Pons (tissue), 1 donor: ENCODE results near the gene KLHL35.
"Not testable (repeated sequence)": the region's sequence is repeated elsewhere in the genome, so short reads cannot be mapped to it uniquely, and the experiment has no call there.

Source experiments
- DNase-seq: peaks from one replicate; pipeline ENCODE4 v3.0.0-alpha.2; 2016; ENCODE audit warnings: low spot score

The KLHL35 gene

DNA sequence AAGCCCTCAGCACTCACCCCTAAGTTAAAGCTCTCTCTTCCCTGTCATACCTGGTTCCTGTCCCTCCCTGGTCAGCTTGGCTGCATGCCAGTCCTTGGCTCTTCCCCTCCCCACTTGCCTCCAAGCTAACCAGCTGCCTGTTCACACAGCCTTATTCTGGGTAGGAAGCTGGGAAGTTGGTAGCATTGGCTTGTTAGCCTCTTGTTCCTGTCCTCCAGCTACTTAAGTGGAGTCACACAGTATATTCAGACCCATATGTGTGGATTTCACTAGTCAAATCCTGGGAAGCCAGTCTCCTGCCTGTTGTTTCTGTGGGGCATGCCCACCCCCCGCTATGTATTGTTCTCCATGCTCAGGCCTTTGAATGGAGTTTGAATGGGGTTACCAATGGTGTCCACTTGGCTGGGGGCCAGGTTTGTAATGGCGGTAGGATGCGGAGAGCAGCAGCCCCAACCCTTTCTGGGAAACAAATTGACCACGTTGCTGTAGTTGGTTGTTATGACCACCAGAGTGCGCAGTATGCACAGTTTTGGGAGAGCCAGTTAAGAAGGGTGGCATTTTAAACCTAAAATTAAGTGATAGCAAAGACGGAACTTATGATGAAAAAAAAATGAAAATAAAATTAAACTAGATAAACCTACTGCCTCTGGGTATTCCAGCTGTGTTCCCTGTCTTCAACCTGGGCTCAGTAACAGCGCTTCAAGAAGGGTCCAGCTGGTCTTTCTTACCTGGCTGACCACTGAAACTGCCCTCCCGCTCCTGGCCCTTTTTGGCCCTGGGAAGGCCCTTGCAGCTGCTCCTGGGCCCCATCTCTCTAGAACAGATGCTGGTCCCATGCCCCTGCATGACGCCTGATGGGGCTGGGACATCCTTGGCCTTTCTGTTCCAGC is 44.4 kb downstream of the KLHL35 start:
- peak; percentile 82 for DNase-seq

DNA sequence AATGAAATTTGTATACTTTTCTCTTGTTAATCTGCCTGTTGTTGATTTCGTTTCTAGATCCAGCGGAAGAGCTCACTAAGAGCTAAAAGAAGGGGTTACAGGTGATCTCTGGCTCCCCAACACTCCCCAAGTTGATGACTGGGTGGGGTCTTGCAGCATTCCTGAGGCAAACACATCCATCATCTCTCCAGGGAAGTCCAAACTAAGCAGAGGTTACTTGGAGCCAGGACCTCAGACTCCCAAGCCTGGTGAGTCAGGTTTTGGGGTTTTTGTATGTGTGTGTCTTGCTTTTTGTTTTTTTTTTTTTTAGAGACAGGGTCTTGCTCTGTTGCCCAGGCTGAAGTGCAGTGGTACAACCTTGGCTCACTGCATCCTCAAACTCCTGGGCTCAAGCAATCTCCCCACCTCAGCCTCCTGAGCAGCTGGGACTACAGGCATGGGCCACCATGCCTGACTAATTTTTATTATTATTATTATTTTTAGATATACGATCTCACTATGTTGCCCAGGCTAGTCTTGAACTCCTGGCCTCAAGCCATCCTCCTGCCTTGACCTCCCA is 45.2 kb downstream of the KLHL35 start:
- DNase-seq = no peak

DNA sequence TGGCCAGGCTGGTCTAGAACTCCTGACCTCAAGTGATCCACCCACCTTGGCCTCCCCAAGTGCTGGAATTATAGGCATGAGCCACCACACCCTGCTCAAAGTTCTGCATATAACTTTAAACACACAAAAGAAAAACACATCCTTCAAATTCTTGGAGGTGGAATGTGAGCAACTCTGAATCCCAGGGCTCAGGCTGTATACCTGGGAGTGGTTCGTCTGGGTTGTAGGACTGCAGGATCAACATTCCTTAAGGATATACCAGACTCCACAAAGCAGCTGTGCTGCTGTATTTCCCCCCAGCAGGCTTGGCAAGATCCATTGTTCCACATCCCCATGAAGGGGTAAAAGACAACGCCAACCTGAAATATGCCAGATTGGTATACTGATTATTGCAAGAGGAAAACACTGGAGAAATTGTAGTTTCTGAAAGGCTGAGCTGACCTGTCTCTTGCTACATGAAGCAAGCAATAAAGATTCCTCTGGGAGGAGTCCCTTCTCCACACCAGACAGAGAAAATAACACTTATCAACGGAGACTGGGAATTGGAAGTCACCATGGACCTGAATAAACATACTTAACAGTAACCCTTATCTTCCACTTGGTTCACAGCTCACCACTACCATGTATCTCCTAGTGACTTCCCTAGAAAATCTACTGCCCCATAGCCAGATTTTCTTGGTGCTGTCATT is 45.9 kb downstream of the KLHL35 start:
- no peak for DNase-seq

DNA sequence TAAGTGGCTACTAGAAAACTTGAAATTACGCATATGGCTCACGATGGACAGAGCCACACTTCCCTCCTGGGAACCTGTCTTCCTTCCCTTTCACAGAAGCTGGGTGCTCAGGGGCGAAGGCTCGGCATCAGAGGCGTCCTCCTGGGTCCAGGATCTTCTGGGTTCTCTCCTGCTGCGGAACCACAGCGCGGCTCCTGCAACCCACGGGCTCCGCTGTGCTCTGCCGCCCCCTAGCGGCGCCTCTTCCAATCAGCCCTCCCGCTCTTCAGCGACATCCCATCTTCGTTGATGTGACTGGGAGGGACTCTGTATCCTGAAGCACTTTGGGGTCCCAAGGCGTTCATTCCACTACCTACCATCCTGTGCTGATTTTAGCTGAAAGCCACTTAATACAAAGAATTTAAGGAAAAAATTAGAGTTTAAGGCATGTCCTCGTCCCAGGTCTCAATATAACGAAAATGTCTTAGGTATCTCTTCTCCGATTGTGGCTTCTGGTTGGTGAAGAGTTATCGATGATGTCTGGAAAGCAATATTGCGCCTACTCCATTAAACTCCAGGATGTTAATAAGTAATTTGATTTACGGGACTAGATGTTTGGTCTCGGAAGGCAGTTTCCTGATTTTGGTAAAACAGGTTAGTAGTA is 48.4 kb downstream of the KLHL35 start:
- peak; percentile 74 for DNase-seq

DNA sequence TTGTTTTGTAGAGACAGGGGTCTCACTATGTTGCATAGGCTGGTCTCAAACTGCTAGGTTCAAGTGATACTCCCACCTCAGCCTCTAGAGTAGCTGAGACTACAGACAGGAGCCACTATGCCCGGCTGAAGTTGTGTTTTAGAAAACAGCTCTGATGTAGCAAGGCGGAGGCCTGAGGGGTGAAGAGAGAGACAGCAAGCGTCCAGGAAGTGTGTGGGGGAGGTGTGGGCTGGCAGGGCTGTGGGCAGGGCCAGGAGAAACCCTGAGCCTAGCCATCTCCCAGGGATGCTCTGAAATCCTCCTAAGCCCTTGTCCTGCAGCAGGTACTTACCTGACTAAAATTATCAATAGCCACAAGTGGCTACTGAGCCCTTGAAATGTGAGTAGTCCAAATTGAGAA is 49.8 kb downstream of the KLHL35 start:
- DNase-seq = no peak

DNA sequence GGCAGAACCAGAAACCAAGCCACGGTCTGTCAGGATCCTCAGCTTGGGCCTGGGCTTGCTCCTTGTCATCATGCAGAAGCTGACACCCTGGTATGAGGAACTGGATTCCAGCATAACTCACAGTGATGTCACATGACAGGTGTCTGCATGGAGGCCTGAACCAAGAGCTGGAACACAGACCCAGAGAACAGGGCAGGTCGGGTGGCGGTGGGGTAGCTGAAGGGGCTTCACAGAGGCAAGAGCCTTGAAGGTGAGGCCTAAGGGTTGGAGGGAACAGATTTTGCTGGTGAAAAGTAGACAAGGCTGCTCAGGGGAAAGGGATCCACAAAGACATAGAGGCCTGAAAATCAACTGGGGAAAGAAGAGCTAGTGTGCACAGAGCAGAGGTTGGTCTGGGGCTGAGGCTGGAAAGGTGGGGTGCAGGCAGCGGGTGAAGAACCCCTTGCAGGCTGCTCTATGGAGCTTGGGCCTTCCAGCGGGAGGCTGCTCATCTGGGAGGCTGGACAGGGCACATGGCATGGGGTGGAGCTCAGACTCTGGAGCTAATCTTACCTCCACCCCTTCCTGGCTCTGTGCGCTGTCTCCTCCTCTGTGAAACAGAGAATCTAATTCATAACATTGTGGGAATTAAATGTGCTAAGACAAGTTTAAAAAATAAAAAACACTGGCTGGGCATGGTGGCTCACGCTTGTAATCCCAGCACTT is 52.1 kb downstream of the KLHL35 start:
- peak; percentile 46 for DNase-seq

DNA sequence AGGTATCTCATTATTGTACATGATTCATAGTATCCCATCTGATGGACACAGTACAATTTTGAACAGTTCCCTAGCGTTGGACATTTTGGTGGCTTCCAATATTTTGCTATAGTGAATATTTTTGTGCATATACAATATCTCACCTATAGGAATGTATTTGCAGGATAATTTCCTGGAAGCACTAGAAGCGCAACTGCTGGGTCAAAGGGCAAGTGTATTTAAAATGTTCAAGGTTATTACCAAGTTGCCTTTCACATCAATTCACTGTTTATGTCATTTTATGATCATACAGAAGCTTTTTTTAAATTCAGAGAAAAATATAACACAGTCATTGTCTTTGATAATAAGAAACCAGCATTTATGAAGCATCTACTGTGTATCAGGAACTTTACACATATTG is 52.8 kb downstream of the KLHL35 start:
- DNase-seq = no peak

DNA sequence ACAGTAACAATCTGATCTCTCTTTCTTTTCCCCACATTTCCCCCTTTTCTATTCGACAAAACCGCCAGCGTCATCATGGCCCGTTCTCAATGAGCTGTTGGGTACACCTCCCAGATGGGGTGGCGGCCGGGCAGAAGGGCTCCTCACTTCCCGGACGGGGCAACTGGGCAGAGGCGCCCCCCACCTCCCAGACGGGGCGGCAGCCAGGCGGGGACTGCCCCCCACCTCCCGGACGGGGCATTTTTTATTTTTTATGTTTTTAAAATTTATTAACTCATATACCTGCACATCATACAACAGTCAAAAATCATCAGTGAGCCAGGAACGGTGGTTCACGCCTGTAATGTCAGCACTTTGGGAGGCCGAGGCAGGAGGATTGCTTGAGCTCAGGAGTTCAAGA is 54.2 kb downstream of the KLHL35 start:
- not testable (repeated sequence) for DNase-seq

DNA sequence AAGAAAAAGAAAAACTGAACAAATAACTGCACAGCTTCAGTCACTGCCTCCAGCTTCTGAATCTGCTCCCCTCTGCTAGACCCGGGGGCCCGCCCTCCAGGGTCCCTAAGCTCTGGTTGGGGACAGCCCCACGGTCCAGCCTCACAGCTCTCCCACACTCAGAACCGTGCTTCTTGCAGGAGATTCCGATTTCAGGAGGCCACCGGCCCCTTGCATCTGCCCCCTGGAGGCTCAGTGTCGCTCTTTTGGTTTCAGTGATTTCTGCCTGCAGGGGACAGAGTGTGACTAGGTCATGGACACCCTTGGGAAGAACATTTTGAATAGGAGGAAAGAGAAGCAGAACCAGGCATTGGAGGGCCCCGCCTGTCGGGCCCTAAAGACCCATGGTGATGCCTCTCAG is 56.8 kb downstream of the KLHL35 start:
- DNase-seq = no peak

DNA sequence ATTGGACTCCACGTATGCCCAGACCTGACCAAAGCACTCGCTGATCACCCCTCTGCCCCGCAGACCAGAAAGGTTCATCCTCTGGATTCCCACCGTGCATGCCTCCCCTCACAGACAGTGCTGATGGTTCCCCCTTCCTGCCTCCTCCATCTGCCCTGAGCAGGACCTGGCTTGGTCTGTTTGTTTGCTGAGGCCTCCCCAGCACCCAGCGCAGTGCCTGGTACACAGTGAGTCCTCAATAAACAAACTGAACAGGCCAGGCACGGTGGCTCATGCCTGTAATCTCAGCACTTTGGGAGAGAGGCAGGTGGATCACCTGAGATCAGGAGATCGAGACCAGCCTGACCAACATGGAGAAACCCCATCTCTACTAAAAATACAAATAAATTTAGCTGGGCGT is 57.4 kb downstream of the KLHL35 start:
- no peak for DNase-seq

DNA sequence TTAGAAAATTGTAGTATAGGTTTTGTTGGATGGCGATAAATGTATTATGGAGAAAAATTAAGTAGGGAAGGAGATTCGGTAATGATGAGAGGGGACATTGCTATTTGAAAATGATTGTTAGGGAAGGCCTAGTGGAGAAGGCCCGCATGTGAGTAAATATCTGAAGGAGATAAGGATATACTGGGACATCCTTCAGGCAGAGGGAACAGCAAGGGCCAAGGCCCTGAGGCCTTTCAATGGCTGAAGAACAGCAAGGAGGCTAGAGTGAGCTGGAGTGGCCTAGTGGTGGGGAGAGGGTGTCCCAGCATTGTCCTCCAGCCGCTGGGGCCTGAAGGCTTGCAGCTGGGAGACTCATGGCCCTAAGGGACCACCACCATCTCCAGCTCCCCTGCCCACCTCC is 58.4 kb downstream of the KLHL35 start:
- no peak for DNase-seq

DNA sequence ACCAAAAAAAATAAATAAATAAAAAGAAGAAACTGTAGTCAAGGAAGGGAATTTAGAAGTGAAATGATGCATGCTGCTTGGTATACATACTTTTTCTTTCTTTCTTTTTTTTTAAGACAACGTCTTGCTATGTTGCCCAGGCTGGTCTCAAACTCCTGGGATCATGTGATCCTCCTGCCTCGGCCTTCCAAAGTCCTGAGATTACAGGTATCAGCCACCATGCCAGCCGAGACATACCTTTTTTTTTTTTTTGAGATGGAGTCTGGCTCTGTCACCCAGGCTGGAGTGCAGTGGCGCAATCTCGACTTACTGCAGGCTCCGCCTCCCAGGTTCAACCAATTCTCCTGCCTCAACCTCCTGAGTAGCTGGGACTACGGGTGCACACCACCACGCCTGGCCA is 59.8 kb downstream of the KLHL35 start:
- no peak for DNase-seq
